ENCODE results near the gene DOCK7.
A peak's percentile ranks its signal among the peaks of the same experiment; 100 is the strongest.
"Not testable (repeated sequence)": the region's sequence is repeated elsewhere in the genome, so short reads cannot be mapped to it uniquely, and the experiment has no call there.

The DOCK7 gene

DNA sequence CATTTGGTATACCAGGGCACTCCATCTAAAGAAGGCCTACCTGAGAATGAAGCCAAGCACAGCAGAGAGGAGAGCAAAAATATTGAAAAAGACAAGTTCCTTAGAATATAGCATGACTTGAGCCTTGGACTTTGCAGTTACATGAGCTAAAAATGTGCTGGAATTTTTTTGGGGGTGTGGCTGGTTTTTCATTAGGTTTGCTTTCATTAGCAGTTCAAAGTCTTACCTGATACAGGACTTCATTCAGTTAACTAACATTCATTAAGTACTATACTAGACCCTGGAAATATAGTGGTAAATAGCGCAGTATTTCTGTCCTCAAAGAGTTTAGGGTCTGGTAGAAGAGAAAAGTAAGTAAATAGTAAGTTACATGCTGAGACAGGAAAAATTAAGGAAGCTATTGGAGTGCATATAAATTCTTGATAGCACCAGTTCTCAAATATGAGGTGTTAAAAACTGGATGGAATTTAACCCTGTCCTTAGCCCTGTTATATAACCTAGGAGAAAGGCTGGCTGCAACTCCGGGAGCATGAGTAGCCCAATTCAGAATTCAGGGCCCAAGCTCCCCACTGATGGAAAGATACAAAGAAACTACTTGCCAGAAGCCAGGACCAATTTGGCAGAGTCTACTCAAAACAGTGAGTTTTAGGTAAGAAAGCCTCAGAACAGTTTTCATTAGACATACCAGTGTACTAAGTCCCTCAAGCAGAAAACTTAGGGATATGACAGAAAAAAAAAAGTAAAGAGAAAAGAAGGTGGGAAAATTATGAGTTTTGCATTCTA lies 3.1 kb upstream of the DOCK7 start:
- DNase-seq (ENCODE audit: low spot score), result no peak
- Histone ChIP-seq H3K27ac (peak overlapping the region in 1 of 2 donors; percentile 73), H3K4me3 (no peak overlapping the region)
- TF ChIP-seq, protein P1, sequence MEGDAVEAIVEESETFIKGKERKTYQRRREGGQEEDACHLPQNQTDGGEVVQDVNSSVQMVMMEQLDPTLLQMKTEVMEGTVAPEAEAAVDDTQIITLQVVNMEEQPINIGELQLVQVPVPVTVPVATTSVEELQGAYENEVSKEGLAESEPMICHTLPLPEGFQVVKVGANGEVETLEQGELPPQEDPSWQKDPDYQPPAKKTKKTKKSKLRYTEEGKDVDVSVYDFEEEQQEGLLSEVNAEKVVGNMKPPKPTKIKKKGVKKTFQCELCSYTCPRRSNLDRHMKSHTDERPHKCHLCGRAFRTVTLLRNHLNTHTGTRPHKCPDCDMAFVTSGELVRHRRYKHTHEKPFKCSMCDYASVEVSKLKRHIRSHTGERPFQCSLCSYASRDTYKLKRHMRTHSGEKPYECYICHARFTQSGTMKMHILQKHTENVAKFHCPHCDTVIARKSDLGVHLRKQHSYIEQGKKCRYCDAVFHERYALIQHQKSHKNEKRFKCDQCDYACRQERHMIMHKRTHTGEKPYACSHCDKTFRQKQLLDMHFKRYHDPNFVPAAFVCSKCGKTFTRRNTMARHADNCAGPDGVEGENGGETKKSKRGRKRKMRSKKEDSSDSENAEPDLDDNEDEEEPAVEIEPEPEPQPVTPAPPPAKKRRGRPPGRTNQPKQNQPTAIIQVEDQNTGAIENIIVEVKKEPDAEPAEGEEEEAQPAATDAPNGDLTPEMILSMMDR (IDR thresholded peaks at IDR 0.05), result no peak

DNA sequence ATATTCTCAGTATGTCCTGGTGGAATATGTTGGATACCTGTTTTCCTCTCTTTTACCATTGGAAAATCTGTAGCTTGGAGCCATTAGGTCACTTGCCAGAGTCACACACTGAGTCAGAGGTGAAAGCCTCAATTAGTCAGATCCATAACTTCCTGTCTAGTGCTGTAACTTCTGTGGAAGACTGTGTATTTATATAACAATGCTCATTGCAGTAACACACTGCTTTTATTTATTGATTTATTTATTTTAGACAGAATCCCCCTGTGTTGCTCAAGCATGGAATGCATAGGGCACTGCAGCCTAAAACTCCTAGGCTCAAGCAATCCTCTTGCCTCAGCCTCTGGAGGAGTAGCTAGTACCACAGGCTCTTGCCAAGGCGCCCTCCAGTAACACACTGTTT lies 1.3 kb upstream of the DOCK7 start:
- TF ChIP-seq, protein P1 (IDR thresholded peaks at IDR 0.05), result no peak
- Histone ChIP-seq H3K27ac (peak overlapping the region in 1 of 2 donors; percentile 73), H3K4me3 (no peak overlapping the region)
- no peak for DNase-seq (ENCODE audit: low spot score)

DNA sequence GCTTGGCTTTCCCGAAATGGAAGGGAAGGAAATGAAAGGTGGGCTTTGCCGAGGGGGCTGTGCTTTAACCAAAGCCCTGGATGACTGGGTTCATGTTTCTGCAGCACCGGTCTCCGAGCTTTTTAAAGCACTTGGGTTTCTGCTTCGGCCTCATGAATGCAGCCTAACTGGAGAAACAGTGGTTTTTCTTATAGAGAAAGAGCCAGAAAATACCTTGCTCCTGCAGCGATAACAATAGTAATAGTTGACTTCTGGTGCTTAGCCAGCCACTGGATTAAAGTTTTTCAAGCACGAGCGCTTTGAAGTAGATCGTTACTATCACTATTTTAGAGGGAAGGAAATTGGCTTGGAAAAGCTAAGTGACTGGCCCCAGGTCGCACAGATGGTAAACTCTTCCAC lies 500 bp upstream of the DOCK7 start:
- Histone ChIP-seq H3K4me3 (peak overlapping the region; percentile 87), H3K27ac (peak overlapping the region; percentile 82 to 88)
- TF ChIP-seq, protein P1 (IDR thresholded peaks at IDR 0.05), result no peak
- no peak for DNase-seq (ENCODE audit: low spot score)

DNA sequence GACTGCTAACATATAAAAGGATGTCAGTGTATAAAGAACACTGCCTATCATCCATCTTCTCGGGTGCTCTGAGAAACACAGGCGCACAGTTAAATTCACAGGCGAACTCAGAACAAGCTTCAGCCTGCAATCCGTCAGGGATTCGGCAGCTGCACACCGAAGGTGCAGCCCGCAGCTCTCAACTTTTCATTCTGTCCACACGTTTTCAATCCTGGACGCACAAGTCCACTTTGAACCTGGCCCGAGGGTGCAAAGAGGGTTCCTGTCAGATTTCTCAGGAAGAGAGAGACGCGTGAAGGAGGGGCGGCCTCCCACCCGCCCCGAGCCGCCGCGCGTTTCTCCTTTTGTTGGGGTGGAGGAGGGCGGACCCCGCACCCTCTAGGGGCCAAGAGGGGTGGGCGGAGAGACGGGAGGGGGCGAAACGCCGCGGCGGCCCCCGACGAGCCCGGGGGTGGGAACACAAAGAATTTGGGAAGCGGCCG lies 724 bp downstream of the DOCK7 start:
- peak overlapping the region; percentile 82 to 88 for H3K27ac ChIP-seq
- TF ChIP-seq, protein P1 (IDR thresholded peaks at IDR 0.05), result no peak
- DNase-seq (ENCODE audit: low spot score), result no peak

DNA sequence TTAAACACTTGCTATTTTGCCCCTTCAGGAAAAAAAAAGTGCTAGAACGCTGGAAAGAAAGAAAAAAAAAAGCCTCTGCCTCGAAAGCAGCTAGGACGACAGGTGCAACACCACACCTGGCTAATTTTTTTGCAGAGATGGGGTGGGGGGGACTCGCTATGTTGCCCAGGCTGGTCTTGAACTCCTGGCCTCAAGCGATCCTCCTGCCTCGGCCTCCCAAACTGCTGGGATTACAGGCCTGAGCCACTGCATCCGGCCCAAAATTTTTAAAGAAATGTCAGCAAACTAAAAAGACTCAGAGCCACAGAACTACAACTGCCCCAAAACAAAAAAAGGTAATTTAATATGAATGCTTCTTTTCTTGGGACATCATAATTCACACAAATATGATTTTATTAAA lies 1.4 kb downstream of the DOCK7 start:
- TF ChIP-seq, protein P1 (IDR thresholded peaks at IDR 0.05), result no peak
- Histone ChIP-seq H3K4me3 (peak overlapping the region; percentile 87), H3K27ac (no peak overlapping the region)
- DNase-seq (ENCODE audit: low spot score), result no peak

More for the DNA sequence above, 724 bp downstream of the DOCK7 start:
- peak overlapping the region; percentile 87 for H3K4me3 ChIP-seq

DNA sequence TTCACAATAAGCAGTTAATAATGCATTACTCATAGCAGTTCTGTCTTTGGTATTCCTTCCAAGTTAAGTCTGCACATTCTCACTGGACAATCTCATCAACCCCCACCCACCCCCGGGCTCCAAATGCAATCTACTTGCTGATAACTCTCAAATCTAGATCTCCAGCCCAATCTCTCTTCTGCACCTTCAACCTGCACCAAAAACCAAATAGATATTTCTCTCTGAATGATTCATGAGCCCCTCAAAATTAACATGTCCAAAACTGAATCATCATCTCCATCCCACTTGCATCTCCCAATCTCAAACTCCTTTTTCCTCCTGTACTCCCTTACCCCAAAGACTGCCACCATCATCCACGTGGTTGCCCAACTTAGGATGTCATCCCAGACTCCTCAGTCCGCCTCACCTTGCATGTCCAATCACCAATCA lies 2.7 kb downstream of the DOCK7 start:
- Histone ChIP-seq H3K4me3 (no peak overlapping the region), H3K27ac (no peak overlapping the region)
- no peak for DNase-seq (ENCODE audit: low spot score)
- TF ChIP-seq, protein P1 (IDR thresholded peaks at IDR 0.05), result no peak

DNA sequence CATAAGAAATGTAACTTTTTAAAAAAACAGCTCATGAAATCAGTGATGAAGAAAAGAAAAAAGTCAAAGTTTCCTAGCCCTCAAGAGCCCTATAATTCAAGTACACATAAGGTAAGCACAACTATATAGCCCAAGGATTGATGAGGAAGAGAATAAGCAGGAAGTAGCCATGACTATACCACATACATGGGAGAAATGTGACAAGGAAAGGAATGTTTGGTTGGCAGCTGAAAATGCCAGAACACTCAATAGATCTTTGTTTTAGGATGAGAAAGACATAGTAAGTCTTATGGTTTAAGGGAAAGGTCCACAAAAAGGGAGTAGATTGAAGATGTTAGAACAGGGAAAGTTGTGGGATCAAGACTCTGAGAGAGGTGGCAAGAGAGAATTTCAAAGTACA lies 5.7 kb downstream of the DOCK7 start:
- Histone ChIP-seq H3K27ac (no peak overlapping the region), H3K4me3 (no peak overlapping the region)
- no peak for DNase-seq (ENCODE audit: low spot score)
- TF ChIP-seq, protein P1 (IDR thresholded peaks at IDR 0.05), result no peak

GRCh38 chr1:62680992-62681391 lies 7.2 kb downstream of the DOCK7 start:
- H3K4me3 ChIP-seq; H3K27ac ChIP-seq; DNase-seq (ENCODE audit: low spot score): not testable (repeated sequence)

DNA sequence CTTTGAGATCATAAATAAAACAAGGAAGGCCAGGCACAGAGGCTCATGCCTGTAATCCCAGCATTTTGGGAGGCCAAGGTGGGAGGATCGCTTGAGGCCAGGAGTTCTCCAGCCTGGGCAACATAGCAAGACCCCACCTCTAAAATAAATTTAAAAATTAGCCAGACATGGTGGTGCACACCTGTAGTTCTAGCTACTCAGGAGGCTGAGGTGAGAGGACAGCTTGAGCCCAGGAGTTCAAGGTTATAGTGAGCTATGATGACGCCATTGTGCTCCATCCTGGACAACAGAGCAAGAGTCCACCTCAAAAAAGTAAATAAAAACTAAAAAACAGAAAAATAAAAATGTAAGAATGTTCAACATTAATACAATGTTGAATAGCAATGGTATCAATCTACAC lies 10.4 kb downstream of the DOCK7 start:
- not testable (repeated sequence) for H3K27ac ChIP-seq; H3K4me3 ChIP-seq; DNase-seq (ENCODE audit: low spot score)
